ENCODE data around the gene ADGRD2. TPM values are rescaled to one million over a fixed set of nuclear protein-coding genes. Genes with fewer than 3 reads are reported as not detected.

ADGRD2 gene
- total RNA-seq, 4 donors from 2014 or later: 0.20 to 0.49 (median 0.36) TPM; not detected in 1

DNA sequence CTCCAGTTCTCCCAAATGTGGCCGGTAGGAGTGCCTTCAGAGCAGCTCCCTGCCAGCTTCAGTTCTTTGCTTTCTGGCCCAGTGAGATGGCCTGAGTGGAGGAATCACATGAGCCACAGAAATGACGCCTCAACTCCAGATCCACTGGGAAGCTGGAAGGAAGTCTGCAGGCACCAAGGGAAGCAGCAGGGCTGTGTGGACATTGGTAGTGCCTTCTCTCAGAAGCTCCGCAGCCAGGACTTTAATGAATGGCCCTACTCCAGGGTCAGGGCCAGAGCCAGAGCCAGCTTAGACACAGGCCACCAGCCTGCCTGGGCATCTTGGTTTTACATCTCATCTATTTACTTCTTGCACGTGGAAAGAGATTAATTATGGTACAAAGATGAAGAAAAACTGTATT is 23.0 kb upstream of the ADGRD2 start:
- TF ChIP-seq POLR2A (IDR thresholded peaks at IDR 0.05) (no peak), CTCF (IDR thresholded peaks at IDR 0.05) (no peak)
- intact Hi-C loops (cut with DNase I; ENCODE audit: low total_unique reads): loop anchor here (2.0 kb wide), 1 partner anchor 38 kb away; no protein-coding TSS in a partner anchor
- peak in 1 of 2 donors; percentile 29 for DNase-seq (ENCODE audit: low spot score in 2 of 2)
- 63 to 77% methylated on average over 4 of the region's 4 CpGs for WGBS, 2 donors
- no peak overlapping the region for H3K4me3 ChIP-seq (ENCODE audit: low read depth, poor library complexity, severe bottlenecking)

GRCh38 chr9:124428751-124429529 is 21.3 kb upstream of the ADGRD2 start:
- peak in 1 of 2 donors; percentile 84 for DNase-seq (ENCODE audit: low spot score in 2 of 2)
- TF ChIP-seq CTCF (IDR thresholded peaks at IDR 0.05) (no peak), POLR2A (IDR thresholded peaks at IDR 0.05) (no peak)
- WGBS, 2 donors: 55 to 60% methylated on average over 27 to 28 of the region's 28 CpGs
- intact Hi-C loops (cut with DNase I; ENCODE audit: low total_unique reads): no loop called here
- no peak overlapping the region for H3K4me3 ChIP-seq (ENCODE audit: low read depth, poor library complexity, severe bottlenecking)

DNA sequence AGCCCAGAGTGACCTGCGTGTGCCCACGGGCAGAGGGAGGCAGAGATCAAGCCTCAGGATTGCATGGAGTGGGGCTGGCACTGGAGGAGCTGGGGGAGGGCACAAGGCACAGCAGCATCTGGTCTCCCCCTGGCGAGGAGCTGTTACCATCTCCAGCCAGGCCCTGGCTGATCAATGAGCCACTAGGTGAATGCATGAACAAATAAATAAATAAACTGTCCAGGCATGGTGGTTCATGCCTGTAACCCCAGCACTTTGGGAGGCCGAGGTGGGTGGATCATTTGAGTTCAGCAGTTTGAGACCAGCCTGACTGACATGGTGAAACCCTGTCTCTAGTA is 20.8 kb upstream of the ADGRD2 start:
- no peak for DNase-seq (ENCODE audit: low spot score in 2 of 2)
- intact Hi-C loops (cut with DNase I; ENCODE audit: low total_unique reads): no loop called here
- WGBS, 2 donors: 49 to 53% methylated on average over 4 of the region's 4 CpGs
- TF ChIP-seq CTCF (IDR thresholded peaks at IDR 0.05) (no peak), POLR2A (IDR thresholded peaks at IDR 0.05) (no peak)
- no peak overlapping the region for H3K4me3 ChIP-seq (ENCODE audit: low read depth, poor library complexity, severe bottlenecking)

DNA sequence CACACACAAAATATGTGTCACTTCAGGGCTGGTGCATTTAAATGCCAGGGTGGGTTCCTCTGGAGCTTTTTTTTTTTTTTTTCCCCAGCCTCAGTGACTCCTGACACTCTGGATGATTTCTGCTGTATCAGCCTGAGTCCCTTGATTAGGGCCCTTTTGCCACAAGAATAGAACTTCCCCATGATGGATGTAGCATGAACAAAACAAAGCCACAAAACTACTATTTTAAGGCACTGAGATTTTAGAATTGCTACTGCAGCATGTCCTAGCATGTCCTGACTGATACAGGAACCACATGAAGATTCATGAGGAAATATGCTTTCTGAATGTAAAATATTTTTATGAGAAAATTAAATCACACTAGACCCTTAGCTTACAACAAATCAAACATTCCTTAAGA is 13.9 kb upstream of the ADGRD2 start:
- intact Hi-C loops (cut with DNase I; ENCODE audit: low total_unique reads): no loop called here
- no peak for DNase-seq (ENCODE audit: low spot score in 2 of 2)
- no peak overlapping the region for H3K4me3 ChIP-seq (ENCODE audit: low read depth, poor library complexity, severe bottlenecking)
- TF ChIP-seq CTCF (IDR thresholded peaks at IDR 0.05) (no peak), POLR2A (IDR thresholded peaks at IDR 0.05) (no peak)

GRCh38 chr9:124437086-124437485 is 13.2 kb upstream of the ADGRD2 start:
- 93 to 98% methylated on average over 3 of the region's 3 CpGs for WGBS, 2 donors
- intact Hi-C loops (cut with DNase I; ENCODE audit: low total_unique reads): no loop called here
- DNase-seq (ENCODE audit: low spot score in 2 of 2): no peak

More at GRCh38 chr9:124437086-124437485, 13.2 kb upstream of the ADGRD2 start:
- H3K4me3 ChIP-seq (ENCODE audit: low read depth, poor library complexity, severe bottlenecking): no peak overlapping the region
- no peak for TF ChIP-seq CTCF (IDR thresholded peaks at IDR 0.05)

Measured in lower leg skin (tissue), 4 donors.